Activated gamma-delta T cell treated with Interleukin-2 at 50 U/mL for 16 hours (primary cell): ENCODE measurements around the gene CDR2L.

Experiments used
- DNase-seq: peaks from one replicate; pipeline ENCODE4 v3.0.0-alpha.2; 2020

Gene CDR2L

DNA sequence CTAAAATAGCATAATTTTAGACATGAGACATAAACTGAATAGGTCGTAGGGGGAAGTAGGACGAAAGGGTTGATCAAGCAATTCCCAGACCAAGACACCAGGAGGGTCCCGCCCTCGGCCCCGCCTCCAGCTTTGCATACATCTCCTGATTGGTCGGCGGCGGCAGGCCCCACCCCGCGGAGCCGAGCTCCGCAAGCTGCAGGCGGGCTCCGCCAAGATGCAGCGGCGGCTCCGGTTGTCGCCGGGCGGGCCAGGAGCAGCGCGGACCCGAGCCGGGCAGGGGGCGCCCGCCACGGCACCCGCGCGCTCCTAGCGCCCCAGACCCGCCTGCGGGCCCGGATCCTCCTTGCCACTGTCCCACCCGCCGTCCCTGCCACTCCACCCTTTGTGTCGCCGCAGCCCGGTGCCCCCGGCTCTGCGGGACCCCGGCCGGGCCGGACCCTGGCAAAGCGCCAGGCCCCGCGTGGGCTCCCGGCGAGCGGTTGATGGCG, at the start of gene CDR2L:
Gene CDR2L, plus strand, starts transcription at position 215 of the 491 bp plus-strand sequence. CDS start 412 bp downstream, outside the sequence.
- DNase-seq, result peak; percentile 89

DNA sequence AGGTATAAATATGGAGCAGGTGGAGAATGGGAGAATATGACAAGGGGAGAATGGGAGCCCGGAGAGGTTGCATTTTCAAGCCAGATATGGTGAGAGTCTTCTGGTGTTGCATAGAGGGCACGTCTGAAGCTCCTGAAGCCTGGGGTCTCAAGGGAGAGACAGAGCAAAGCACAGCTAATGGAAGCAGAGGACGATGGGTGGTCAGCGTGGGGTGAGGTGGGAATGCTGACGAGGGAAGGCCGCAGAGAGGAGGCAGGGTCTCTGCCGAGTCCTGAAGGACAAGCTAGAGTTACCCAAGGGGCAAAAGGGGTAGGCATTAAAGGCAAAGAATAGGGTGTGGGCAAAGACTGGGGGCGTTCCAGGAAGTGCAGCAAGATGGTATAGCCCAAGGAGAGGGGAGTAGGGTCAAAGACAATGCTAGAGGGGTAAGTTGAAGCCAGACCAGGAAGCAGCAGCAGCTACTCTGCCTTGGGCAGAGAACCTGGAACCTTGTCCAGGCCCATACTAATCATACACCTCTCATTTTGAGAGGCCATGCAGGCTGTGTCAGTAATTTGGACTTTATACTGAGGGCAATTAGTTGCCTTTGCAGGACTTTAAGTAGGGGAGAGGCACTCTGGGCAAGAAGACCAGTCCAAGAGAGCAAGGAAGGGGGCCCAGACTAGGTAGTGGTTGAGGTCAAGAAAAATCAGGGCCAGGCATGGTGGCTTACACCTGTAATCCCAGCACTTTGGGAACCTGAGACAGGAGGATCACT, 49.1 kb upstream of the CDR2L start:
- DNase-seq, result no peak

DNA sequence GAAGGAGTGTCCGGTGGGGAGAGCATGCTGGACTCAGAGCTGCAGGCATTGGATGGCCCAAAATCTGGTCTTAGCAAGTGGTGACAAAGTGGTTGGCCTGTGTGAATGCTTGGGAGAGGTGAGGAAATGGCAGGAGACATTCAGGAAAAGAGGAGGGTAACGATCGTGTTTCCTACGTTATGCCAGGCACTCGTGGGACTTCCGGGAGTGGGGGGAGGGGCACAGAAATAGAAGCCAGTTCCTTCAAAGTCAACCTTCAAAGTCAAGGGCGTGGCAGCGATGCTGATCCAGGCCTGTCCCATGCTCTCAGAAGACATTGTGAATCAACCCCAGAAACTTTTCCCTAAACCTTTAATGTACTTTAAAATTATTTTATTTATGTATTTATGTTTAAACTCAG, 47.9 kb upstream of the CDR2L start:
- no peak for DNase-seq

DNA sequence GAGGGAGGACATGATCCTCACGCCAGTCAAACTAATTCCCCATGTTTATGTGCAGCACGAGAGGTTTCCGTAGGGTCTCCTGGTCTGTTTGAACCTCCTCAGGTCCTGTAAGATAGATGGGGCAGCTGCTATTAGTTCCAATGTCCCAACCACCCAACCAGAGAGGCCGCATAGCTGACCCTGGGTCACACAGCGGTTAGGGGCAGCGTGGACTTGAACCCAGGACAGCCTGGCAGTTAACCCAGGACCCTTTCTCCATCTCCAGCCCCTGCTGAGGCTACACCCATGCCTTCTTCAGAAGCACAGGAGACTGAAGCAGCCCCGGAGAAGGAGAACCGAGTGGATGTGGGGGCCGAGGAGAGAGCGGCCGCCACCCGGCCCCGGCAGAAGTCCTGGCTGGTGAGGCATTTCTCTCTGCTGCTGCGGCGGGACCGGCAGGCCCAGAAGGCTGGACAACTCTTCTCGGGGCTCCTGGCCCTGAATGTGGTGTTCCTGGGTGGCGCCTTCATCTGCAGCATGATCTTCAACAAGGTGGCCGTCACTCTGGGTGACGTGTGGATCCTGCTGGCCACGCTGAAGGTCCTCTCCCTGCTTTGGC, 46.2 kb upstream of the CDR2L start:
- DNase-seq, result no peak

DNA sequence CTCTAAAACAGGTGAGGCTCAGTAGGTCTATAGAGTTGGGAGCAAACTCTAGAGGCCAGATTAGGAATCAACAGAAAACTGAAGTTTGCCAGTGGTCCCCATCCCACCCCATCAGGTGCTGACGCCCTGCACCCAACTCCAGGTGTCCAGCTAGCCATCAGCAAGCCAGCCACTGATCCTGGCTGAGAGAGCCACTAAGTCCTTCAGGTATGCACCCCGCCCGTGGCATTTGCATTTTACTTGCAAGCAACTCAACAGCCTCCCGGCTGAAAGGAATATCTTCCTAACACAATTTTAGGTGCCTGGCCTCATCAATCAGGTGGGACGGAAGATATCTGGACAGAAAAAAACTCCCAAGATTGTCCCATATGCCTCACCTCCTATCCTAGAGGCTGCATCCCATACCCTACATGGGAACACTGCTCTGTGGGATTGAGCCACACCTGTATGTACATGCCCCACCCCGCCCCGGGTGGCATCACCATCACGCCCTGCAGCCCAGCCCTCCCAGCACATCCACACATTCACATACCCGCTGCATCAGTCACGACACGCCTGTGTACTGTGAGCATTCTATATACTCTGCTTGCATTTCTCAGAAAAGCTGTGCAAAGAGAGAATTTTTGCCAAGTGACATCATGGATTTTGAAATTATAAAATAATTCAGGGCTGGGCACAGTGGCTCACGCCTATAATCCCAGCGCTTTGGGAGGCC, 43.5 kb upstream of the CDR2L start:
- no peak for DNase-seq

DNA sequence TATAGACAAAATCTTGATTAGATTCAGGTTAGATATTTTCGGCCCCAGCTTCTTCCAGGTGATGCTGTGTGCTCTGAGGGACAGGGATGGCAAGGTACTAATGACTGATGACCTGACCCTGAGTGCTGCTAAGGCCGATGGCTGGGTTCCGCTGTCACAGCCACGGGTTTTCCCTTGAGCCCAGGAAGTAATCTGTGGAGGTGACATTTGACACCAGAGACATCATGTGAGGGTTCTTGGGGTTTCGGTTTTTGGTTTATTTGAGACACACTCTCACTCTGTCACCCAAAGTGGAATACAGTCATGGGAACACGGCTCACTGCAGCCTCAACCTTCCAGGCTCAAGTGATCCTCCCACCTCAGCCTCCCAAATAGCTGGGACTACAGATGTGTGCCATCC, 41.9 kb upstream of the CDR2L start:
- no peak for DNase-seq

DNA sequence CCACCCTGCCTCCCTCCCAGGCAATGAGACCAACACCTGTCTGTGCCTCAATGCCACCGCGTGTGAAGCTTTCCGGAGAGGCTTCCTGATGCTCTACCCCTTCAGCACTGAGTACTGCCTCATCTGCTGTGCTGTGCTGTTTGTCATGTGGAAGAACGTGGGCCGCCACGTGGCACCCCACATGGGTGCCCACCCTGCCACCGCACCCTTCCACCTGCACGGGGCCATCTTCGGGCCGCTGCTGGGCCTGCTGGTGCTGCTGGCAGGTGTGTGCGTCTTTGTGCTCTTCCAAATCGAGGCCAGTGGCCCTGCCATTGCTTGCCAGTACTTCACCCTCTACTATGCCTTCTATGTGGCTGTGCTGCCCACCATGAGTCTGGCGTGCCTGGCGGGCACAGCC, 40.8 kb upstream of the CDR2L start:
- DNase-seq, result no peak

GRCh38 chr17:74947041-74947754, 40.2 kb upstream of the CDR2L start:
- DNase-seq, result no peak

- DNase-seq, result no peak
These were observed 37.8 kb upstream of the CDR2L start for GRCh38 chr17:74949455-74950115.

DNA sequence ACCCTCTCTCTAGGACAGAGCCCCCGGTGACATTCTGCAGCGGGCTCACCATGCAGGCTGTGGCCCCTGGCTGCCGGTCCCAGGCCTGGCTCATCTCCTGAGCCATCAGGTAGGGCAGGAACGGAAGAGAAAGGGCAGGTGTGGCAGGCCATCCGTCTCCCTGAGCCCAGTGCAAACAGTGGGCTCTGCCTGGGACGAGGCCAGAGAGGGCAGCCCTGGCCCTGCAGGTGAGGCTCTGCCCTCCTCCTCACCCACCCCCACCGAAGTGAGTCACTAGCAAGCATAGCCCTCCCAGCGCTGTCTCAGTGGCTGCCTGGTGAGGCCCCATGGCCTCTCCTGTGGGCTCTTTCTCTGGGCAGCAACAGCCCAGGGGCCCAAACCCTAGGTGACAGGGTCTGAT, 37.2 kb upstream of the CDR2L start:
- DNase-seq, result no peak

GRCh38 chr17:74951065-74951464, 36.4 kb upstream of the CDR2L start:
- no peak for DNase-seq

DNA sequence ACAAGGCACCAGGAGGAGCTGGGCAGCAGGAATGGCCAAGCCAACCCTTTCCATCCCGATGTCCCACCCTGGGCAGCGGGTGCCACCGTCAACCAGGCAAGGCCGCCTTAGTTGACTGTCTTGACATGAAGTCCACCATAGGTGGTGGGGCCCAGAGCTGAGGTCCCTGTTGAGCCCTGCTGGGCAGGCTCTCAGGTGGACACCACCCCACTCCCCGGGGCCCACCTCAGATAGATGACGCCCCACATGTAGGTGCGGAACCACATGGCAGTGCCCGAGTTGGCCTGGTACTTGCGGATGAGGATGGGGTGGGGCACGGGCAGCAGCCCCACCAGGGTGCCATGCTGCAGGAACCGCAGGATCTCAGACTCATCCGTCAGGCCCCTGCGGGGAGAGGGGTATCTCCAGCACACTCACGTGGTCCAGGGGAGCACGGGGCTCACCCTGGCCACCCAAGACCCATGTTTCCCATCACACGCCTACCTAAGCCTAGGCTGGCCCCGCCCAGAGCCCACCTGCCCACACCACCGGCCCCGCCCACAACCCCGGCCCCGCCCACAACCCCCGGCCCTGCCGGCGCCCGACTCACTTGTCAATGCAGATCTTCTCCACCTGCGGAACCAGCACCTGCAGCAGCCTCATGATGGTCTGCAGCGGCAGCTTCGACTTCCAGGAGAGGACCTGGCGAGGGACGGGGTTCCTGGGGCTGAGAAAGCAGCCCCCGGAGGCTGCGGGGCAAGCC, 35.6 kb upstream of the CDR2L start:
- no peak for DNase-seq

- no peak for DNase-seq
These were observed 34.9 kb upstream of the CDR2L start for GRCh38 chr17:74952431-74953133.

DNA sequence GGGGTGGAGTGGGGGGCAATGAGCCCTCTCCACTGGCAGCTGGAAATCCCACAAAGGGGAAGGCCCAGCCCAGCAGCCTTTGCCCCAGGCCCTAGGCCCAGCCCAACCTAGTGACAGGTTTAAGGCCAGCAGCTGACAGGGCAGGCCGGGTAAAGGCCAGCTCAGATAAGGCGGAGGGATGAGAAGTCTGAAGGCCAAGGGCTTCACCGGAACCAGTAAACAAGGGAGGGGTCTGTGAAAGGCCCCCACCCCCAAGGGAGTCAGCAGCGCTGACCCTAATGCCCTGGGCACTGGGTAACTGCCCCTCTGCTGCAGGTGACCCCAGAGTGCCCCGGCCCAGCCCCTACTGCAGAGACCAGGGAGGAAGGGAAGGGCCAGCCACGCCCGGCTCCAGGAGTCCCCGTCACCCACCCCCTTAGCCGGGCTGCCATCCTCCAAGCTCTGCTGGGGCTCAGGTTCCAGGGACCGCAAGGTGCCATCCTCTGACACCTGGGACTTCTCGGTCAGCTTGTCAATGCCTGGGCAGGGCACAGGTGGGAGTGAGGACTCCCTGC, 34.2 kb upstream of the CDR2L start:
- DNase-seq, result no peak

DNA sequence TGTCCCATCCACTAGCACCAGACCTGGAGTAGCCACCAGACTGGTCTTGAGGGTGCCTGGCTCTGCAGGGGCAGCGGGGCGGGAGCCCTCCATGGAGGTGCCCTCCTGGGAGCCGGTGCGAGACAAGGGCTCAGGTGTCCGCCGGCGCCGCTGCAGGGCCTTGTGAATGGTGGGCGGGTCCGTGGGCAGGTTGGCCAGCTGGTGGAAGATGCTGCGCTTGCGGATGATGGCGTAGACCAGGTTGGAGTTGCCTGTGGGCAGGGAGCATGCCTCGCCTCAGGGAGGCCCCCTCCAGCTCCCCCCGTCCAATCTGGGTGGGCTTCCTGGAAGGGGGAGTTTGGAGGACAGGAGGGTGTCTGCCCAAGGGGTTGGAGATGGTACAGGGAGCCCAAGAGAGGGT, 33.3 kb upstream of the CDR2L start:
- DNase-seq, result no peak

- DNase-seq, result no peak
These were observed 32.6 kb upstream of the CDR2L start for GRCh38 chr17:74954665-74955421.

GRCh38 chr17:74956093-74956492, 31.3 kb upstream of the CDR2L start:
- no peak for DNase-seq

DNA sequence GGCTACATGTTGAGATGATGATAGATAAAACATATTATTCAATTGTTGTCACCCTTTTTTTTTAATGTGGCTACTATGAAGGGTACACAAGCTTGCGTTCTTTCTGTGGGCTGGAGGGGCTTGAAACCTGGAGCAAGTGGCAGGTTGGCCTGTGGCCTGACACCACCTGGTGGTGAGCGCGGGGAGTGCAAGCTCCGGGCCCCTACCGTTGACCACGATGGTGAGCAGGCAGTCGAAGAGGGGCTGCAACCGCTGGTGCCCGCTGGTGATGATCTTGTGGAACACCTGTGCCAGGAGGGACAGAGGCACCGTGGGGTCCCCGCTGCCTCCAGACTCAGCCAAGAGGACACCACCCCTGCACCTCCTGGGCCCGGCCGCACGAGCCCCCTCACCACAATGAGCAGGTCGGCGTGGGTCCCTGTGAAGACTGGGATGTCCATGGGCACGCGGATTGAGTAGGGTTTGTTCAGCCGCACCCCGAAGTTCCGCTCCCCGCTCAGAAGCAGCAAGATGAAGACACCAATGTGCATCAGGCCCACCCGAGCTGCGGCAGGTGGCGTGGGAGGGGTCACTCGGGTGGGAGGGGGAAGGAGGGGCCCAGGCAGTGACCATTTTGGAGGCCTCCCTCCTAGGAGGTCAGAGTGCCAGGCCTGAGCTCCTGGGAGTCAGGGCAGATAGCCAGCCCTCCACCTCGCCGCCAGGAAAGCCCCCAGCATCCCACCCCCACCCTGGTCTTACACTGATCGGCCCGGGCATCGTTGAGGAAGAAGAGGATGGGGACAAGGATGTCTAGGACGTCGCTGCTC, 29.3 kb upstream of the CDR2L start:
- DNase-seq, result peak; percentile 80

- DNase-seq, result no peak
These were observed 27.5 kb upstream of the CDR2L start for GRCh38 chr17:74959826-74960515.
